ENCODE data around the gene TLK2. TPM values are rescaled to one million over a fixed set of nuclear protein-coding genes. Genes with fewer than 3 reads are reported as not detected.

Gene TLK2
- total RNA-seq, 2 experiments from 2014 or later = 42.0 to 43.9 TPM

- H3K4me3 Mint-ChIP-seq = no peak overlapping the region
- peaks cover 19% of the 10 kb centered on the region for H3K4me1 Mint-ChIP-seq
- H3K27me3 Mint-ChIP-seq = peaks cover 69% of the 10 kb centered on the region
- H3K9me3 Mint-ChIP-seq (ENCODE audit: low read depth) = peaks cover 13% of the 10 kb centered on the region
- peaks cover 9% of the 10 kb centered on the region for H3K36me3 Mint-ChIP-seq
- ATAC-seq (no peak), DNase-seq (no peak)
- no peak overlapping the region for H3K27ac Mint-ChIP-seq
- CTCF ChIA-PET = interaction anchor here (1.0 kb wide), 1 partner anchor 16 kb away, joined by 4 read pairs; no protein-coding TSS in a partner anchor
These were observed 178.6 kb downstream of the TLK2 start for GRCh38 chr17:62657145-62657665.

DNA sequence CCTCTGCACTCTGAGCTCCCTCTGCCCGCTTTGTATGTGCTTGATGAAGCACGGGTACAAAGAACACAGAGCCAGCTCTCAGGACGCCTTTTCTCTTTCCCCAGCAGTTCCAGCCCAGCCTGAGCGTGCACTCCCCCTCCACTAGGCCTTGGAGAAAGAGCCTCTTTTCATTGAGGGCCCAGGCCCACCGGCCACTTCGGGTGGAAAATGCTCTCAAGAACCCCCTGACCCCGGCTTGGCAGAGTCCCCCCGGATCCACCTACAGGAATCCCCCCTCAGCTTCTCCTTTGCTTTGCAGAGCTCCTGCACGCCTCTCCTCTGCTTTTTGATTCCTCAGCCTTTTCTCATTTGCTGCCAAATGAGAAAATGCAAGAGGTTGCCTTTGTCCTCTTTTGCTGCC lies 179.1 kb downstream of the TLK2 start:
- Mint-ChIP-seq H3K36me3 (peaks cover 9% of the 10 kb centered on the region), H3K4me3 (no peak overlapping the region), H3K9me3 (ENCODE audit: low read depth) (peaks cover 13% of the 10 kb centered on the region), H3K4me1 (peaks cover 14% of the 10 kb centered on the region), H3K27me3 (peaks cover 69% of the 10 kb centered on the region), H3K27ac (no peak overlapping the region)
- CTCF ChIA-PET = no interaction called here
- DNase-seq = no peak
- no peak for ATAC-seq

- Mint-ChIP-seq H3K36me3 (peaks cover 9% of the 10 kb centered on the region), H3K4me1 (peaks cover 8% of the 10 kb centered on the region), H3K4me3 (no peak overlapping the region), H3K27me3 (peaks cover 64% of the 10 kb centered on the region), H3K9me3 (ENCODE audit: low read depth) (peaks cover 13% of the 10 kb centered on the region), H3K27ac (no peak overlapping the region)
- CTCF ChIA-PET = no interaction called here
- DNase-seq (no peak), ATAC-seq (no peak)
These were observed 179.7 kb downstream of the TLK2 start for GRCh38 chr17:62658136-62658920.

GRCh38 chr17:62660629-62661118 lies 182.0 kb downstream of the TLK2 start:
- H3K4me3 Mint-ChIP-seq = no peak overlapping the region
- ATAC-seq = no peak
- peaks cover 13% of the 10 kb centered on the region for H3K9me3 Mint-ChIP-seq (ENCODE audit: low read depth)
- H3K27ac Mint-ChIP-seq = no peak overlapping the region
- no peak for DNase-seq
- H3K4me1 Mint-ChIP-seq = no peaks in the 10 kb centered on the region
- H3K27me3 Mint-ChIP-seq = peaks cover 54% of the 10 kb centered on the region
- CTCF ChIA-PET = interaction anchor here (1.2 kb wide), 1 partner anchor 12 kb away, joined by 4 read pairs; no protein-coding TSS in a partner anchor
- H3K36me3 Mint-ChIP-seq = peaks cover 9% of the 10 kb centered on the region

DNA sequence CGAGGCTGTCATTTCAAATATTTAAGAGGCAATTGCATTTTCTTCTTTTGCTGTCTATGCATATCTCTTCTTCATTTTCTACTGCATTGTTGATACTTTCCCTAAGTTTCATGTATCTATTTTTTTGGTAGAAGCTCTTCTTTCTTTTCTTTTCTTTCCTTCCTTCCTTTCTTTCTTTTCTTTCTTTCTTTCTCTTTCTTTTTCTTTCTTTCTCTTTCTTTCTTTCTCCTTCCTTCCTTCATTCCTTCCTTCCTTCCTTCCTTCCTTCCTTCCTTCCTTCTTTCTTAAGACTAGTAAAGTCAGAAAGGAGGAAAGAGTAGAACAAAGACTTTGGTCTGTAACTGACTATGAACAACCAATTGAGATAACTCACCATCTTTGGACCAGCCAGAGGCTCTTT lies 182.7 kb downstream of the TLK2 start:
- CTCF ChIA-PET = no interaction called here
- Mint-ChIP-seq H3K4me1 (no peaks in the 10 kb centered on the region), H3K4me3 (no peak overlapping the region), H3K27me3 (peaks cover 48% of the 10 kb centered on the region), H3K36me3 (peaks cover 9% of the 10 kb centered on the region), H3K27ac (no peak overlapping the region), H3K9me3 (ENCODE audit: low read depth) (peaks cover 13% of the 10 kb centered on the region)
- ATAC-seq = no peak
- DNase-seq = no peak

DNA sequence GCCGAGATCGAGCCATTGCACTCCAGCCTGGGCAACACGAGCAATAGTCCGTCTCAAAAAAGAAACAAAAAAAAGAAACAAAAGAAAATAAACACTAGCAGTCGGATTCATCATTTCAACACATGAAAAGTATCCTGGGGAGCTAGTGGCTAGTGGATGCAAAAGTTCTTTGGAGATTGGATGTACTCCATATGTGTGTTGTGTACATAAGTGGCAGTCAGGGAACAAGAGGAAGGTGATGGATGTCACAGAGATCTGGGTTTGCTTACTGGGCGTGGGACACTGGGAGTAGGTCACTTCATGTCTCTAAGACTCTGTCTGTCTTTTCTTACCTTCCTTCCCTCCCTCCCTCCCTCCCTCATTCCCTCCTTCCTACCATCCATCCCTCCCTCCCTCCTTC lies 184.2 kb downstream of the TLK2 start:
- peaks cover 13% of the 10 kb centered on the region for H3K9me3 Mint-ChIP-seq (ENCODE audit: low read depth)
- no peak overlapping the region for H3K4me3 Mint-ChIP-seq
- no peaks in the 10 kb centered on the region for H3K4me1 Mint-ChIP-seq
- no peak overlapping the region for H3K27ac Mint-ChIP-seq
- ATAC-seq (no peak), DNase-seq (no peak)
- H3K36me3 Mint-ChIP-seq = peaks cover 9% of the 10 kb centered on the region
- H3K27me3 Mint-ChIP-seq = peaks cover 35% of the 10 kb centered on the region
- CTCF ChIA-PET = no interaction called here

Other genes starting within 250 kb of the TLK2 start
- not detected for gene EFCAB3, start 98.3 kb upstream of the TLK2 start, total RNA-seq
- gene METTL2A, start 54.9 kb upstream of the TLK2 start, total RNA-seq = 10 to 100 TPM; 19.4 to 28.3 TPM
- 1 to 10 TPM in 1 of 2 experiments, under 1 TPM in 1; 0.61 to 4.7 TPM for gene MRC2, start 148.8 kb downstream of the TLK2 start, total RNA-seq

Measured in activated CD8-positive, alpha-beta memory T cell treated with anti-CD3 and anti-CD28 coated beads, Interleukin-2, amount 10 ng/mL, durations not matched to agents 7 days and 5 days (primary cell).